Endothelial cell (in vitro differentiated cells): ENCODE data around the gene NTF3. TPM values are rescaled to one million over a fixed set of nuclear protein-coding genes. Genes with fewer than 3 reads are reported as not detected.
"Not testable (repeated sequence)": the region's sequence is repeated elsewhere in the genome, so short reads cannot be mapped to it uniquely, and the experiment has no call there.

Experiments
- DNase-seq: peaks from one replicate; pipeline ENCODE4 v3.0.0; 2021; ENCODE audit warnings: low spot score
- H3K27ac Mint-ChIP-seq: one replicate; pipeline ENCODE4 v1.8.0; 2021; ENCODE audit warnings: mixed read lengths, inconsistent platforms; ENCODE audit not compliant: unreplicated experiment
- H3K27me3 Mint-ChIP-seq: one replicate; pipeline ENCODE4 v1.8.0; 2021; ENCODE audit warnings: mild to moderate bottlenecking, moderate library complexity, mixed read lengths, inconsistent platforms; ENCODE audit not compliant: unreplicated experiment
- H3K36me3 Mint-ChIP-seq: one replicate; pipeline ENCODE4 v1.8.0; 2021; ENCODE audit warnings: mild to moderate bottlenecking, low read depth, mixed read lengths, inconsistent platforms; ENCODE audit not compliant: unreplicated experiment
- H3K4me1 Mint-ChIP-seq: one replicate; pipeline ENCODE4 v1.8.0; 2021; ENCODE audit warnings: mild to moderate bottlenecking, mixed read lengths, inconsistent platforms; ENCODE audit not compliant: unreplicated experiment
- H3K4me3 Mint-ChIP-seq: one replicate; pipeline ENCODE4 v1.8.0; 2021; ENCODE audit warnings: mild to moderate bottlenecking, mixed read lengths, inconsistent platforms; ENCODE audit not compliant: unreplicated experiment
- H3K9me3 Mint-ChIP-seq: one replicate; pipeline ENCODE4 v1.8.0; 2021; ENCODE audit warnings: mixed read lengths, inconsistent platforms; ENCODE audit not compliant: unreplicated experiment
- CTCF ChIP-seq: fragments of 200-600 bp; sonication (generic); IDR thresholded peaks from one replicate; pipeline ENCODE4 v1.5.0; 2021; ENCODE audit warnings: antibody characterized with exemption; ENCODE audit not compliant: unreplicated experiment
- total RNA-seq: library from RNA; stranded (reverse); fragmentation: NEBNext Ultra II Directional; extraction: Animal tissue kit (Norgen Biotek cat#: 25700); gene quantifications from one replicate; pipeline ENCODE4 v1.2.1, GENCODE V29; 2021; ENCODE audit not compliant: unreplicated experiment

NTF3 gene
- total RNA-seq, 1 donor from 2014 or later: not detected

- H3K4me1 Mint-ChIP-seq: peaks cover 6% of the 10 kb centered on the region
- H3K9me3 Mint-ChIP-seq: no peaks in the 10 kb centered on the region
- no peak for DNase-seq
- H3K27me3 Mint-ChIP-seq: peaks cover 2% of the 10 kb centered on the region
- no peak for TF ChIP-seq CTCF
- no peak overlapping the region for H3K27ac Mint-ChIP-seq
- H3K4me3 Mint-ChIP-seq: no peak overlapping the region
- H3K36me3 Mint-ChIP-seq: no peaks in the 10 kb centered on the region
Observed at GRCh38 chr12:5534426-5535199, 102.7 kb downstream of the NTF3 start.

- H3K27ac Mint-ChIP-seq: no peak overlapping the region
- H3K36me3 Mint-ChIP-seq: no peaks in the 10 kb centered on the region
- TF ChIP-seq CTCF: no peak
- DNase-seq: no peak
- no peak overlapping the region for H3K4me3 Mint-ChIP-seq
- peaks cover 6% of the 10 kb centered on the region for H3K4me1 Mint-ChIP-seq
- H3K27me3 Mint-ChIP-seq: peaks cover 2% of the 10 kb centered on the region
- H3K9me3 Mint-ChIP-seq: no peaks in the 10 kb centered on the region
Observed at GRCh38 chr12:5535541-5535940, 103.6 kb downstream of the NTF3 start.

GRCh38 chr12:5537026-5537615, 105.2 kb downstream of the NTF3 start:
- not testable (repeated sequence) for H3K36me3 Mint-ChIP-seq, H3K9me3 Mint-ChIP-seq, H3K4me1 Mint-ChIP-seq, H3K27ac Mint-ChIP-seq, H3K4me3 Mint-ChIP-seq, DNase-seq, H3K27me3 Mint-ChIP-seq

GRCh38 chr12:5537771-5538170, 105.9 kb downstream of the NTF3 start:
- no peak for DNase-seq
- TF ChIP-seq CTCF: no peak
- Mint-ChIP-seq H3K4me3 (no peak overlapping the region), H3K27ac (no peak overlapping the region), H3K4me1 (peaks cover 6% of the 10 kb centered on the region), H3K36me3 (no peaks in the 10 kb centered on the region), H3K9me3 (no peaks in the 10 kb centered on the region), H3K27me3 (peaks cover 2% of the 10 kb centered on the region)
